GM19372 (cell line): ENCODE data around the gene DNAH2.

Experiments
- ATAC-seq: cut with Tn5 transposase; IDR thresholded peaks from one replicate; pipeline ENCODE4 v1.9.1; 2021; ENCODE audit warnings: mild to moderate bottlenecking, low read depth, moderate library complexity; ENCODE audit not compliant: unreplicated experiment

DNAH2 gene

GRCh38 chr17:7701681-7702080 lies 15.9 kb upstream of the DNAH2 start:
- ATAC-seq: no peak

- ATAC-seq: no peak
Observed at GRCh38 chr17:7702776-7703175, 14.8 kb upstream of the DNAH2 start.

- ATAC-seq: no peak
Observed at GRCh38 chr17:7703584-7704479, 13.7 kb upstream of the DNAH2 start.

GRCh38 chr17:7704601-7705268 lies 12.8 kb upstream of the DNAH2 start, which contains the start of gene EFNB3:
EFNB3 (plus strand) TSS chr17:7705202; CDS start chr17:7705599, 397 bp downstream.
- ATAC-seq: no peak

- no peak for ATAC-seq
Observed at GRCh38 chr17:7705269-7706255, 12.0 kb upstream of the DNAH2 start.

- no peak for ATAC-seq
Observed at GRCh38 chr17:7706631-7707354, 10.8 kb upstream of the DNAH2 start.

GRCh38 chr17:7707446-7707845 lies 10.1 kb upstream of the DNAH2 start:
- no peak for ATAC-seq

GRCh38 chr17:7707858-7708750 lies 9.4 kb upstream of the DNAH2 start:
- no peak for ATAC-seq

- ATAC-seq: no peak
Observed at GRCh38 chr17:7709031-7709430, 8.5 kb upstream of the DNAH2 start.

GRCh38 chr17:7710301-7710700 lies 7.2 kb upstream of the DNAH2 start:
- no peak for ATAC-seq

GRCh38 chr17:7711051-7711755 lies 6.3 kb upstream of the DNAH2 start:
- no peak for ATAC-seq

- no peak for ATAC-seq
Observed at GRCh38 chr17:7712111-7712771, 5.3 kb upstream of the DNAH2 start.

- ATAC-seq: no peak
Observed at GRCh38 chr17:7713782-7714181, 3.8 kb upstream of the DNAH2 start.

GRCh38 chr17:7714721-7715594 lies 2.6 kb upstream of the DNAH2 start:
- no peak for ATAC-seq

GRCh38 chr17:7715936-7716886 lies 1.3 kb upstream of the DNAH2 start:
- ATAC-seq: no peak
